ENCODE measurements around the gene PDP2.
"Not testable (repeated sequence)": the region's sequence is repeated elsewhere in the genome, so short reads cannot be mapped to it uniquely, and the experiment has no call there.

Gene PDP2

DNA sequence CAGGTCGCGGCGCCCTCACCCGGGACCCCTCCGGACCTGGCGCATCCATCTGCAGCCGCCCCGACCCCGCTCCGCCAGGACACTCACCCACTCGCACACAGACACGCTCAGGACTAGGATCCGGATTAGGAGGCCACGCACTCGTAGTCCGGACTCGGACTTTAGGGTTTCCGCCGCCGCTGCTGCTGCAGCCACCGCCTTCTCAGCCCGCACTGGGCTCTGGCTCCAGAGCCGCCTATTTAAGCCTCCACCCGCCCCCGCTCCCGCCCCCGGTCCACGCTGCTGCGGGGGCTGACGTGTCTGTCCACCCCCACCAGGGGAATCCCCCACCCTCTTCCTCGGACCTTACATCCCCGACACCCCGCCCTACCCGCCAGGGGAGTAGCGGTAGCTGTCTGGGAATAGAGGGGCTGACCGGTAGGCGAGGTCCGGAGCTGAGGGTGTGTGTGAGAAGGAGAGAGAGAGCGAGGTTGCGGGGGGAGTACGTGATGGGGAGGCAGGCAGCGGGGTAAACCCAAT is 45.1 kb downstream of the PDP2 start, which contains the start of gene RRAD:
Gene RRAD (minus strand): TSS at position 214 of the 519 bp plus-strand sequence. CDS start 356 bp downstream, outside the sequence.
- peak within 1 kb of the TSS in 1 of 2 donors; percentile 12 for H3K27ac Mint-ChIP-seq
- H3K4me3 Mint-ChIP-seq: peak within 1 kb of the TSS; percentile 78
- peaks cover 58% of the 10 kb centered on the region for H3K27me3 Mint-ChIP-seq
- DNase-seq (no peak), ATAC-seq (no peak)
- H3K9me3 Mint-ChIP-seq: no peaks in the 10 kb centered on the region
- peaks cover 38% of the 10 kb centered on the region for H3K4me1 Mint-ChIP-seq

DNA sequence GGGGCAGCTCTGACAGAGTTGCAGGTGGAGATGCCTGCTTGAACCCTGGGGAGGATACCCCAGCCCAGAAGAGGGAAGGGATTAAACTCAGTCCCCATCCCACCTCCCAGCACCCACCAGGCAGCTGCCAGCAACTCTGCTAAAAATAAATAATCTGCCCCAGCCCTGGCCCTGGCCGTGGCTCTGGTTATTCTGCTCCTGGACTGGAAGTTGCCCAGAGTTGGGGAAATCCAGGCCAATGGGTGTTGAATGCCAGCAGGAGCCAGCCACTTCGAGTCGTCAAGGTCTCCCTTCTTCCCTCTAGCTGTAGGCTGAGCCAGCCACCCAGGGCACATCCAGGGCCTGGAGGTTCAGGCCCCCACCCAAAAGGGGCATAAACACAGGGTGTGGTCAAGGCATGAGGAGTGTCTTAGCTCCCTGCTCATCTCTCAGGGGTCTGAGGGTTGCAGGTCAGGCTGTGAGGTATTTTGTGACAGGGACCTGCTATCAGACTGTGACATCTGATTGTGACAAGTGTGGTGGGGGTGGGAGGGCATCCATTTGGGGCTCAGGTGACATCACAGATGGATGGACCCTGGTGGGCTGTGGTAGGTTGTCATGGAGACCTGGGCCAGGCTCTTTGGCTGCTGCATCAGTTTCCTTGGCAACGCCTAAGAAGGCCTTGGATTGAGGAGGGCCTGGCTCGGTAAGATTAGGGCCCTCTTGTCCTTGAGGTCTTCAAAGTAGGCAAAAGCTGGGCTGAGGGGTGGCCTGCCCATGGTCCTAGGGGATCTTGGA is 46.0 kb downstream of the PDP2 start:
- H3K4me1 Mint-ChIP-seq: peaks cover 38% of the 10 kb centered on the region
- H3K27me3 Mint-ChIP-seq: peaks cover 49% of the 10 kb centered on the region
- H3K4me3 Mint-ChIP-seq: peak overlapping the region; percentile 15 to 78
- no peaks in the 10 kb centered on the region for H3K9me3 Mint-ChIP-seq
- peak overlapping the region in 1 of 2 donors; percentile 12 for H3K27ac Mint-ChIP-seq
- no peak for DNase-seq
- no peak for ATAC-seq

DNA sequence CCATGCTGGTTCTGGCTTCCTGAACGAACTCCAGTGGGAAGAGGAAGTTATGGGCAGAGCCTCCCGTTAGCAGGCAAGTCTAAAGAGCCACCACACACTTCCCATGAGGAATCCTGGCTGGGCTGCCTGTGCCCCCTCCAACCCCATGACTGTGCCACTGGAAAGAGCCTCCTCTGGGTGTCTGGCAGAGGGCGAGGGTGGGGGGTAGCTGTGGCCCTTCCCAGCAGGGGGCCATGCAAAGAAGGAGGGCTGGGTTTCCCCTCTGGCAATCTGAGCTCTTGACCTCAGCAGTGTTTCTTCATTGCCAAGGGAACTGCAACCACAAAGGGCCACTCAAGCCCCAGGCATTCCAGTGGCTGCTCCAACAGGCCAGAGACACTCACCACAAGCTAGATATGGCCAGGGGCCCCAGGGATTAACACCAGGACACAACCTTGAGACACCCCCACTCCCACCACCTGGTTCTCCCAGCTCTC is 46.7 kb downstream of the PDP2 start:
- no peak for DNase-seq
- no peak for ATAC-seq
- H3K27me3 Mint-ChIP-seq: peaks cover 45% of the 10 kb centered on the region
- H3K9me3 Mint-ChIP-seq: no peaks in the 10 kb centered on the region
- no peak overlapping the region for H3K4me3 Mint-ChIP-seq
- no peak overlapping the region for H3K27ac Mint-ChIP-seq
- H3K4me1 Mint-ChIP-seq: peaks cover 43% of the 10 kb centered on the region

DNA sequence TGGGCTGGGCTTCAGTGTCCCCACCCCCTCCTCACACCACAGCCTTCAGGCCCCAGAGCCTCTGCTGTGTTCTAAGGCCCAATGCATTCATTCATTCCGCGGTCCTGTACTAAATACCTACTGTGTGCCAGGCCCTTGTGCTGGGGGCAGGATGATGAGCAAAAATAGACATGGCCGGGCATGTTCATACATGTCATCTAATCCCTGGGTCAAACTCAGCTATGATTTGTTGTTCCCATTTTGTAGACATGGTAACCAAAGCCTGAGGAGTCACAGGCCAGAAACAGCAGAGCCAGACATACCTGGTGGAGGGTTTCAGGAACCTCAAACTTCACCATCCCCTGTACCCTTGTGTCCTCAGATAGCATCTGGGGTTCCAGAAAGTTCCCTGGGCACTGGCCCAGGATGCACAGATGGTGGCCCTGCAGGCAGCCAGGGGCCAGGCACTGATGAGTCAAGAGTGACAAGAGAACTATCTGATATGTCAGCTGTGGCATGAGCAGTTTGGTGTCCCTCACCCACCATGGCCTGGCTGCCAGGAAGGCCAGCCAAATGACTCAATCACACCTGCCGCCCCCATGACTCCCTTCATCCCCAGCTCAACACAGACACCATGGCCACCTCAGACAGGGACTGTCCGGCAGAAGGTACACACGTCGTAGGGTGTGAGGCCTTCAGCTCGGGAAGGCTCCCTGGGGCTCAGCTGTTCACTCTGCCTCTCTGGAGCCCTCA is 47.8 kb downstream of the PDP2 start:
- ATAC-seq (peak; percentile 22), DNase-seq (no peak)
- peaks cover 54% of the 10 kb centered on the region for H3K4me1 Mint-ChIP-seq
- no peaks in the 10 kb centered on the region for H3K9me3 Mint-ChIP-seq
- peak overlapping the region in 1 of 2 donors; percentile 54 for H3K27ac Mint-ChIP-seq
- H3K4me3 Mint-ChIP-seq: no peak overlapping the region
- peaks cover 40% of the 10 kb centered on the region for H3K27me3 Mint-ChIP-seq

DNA sequence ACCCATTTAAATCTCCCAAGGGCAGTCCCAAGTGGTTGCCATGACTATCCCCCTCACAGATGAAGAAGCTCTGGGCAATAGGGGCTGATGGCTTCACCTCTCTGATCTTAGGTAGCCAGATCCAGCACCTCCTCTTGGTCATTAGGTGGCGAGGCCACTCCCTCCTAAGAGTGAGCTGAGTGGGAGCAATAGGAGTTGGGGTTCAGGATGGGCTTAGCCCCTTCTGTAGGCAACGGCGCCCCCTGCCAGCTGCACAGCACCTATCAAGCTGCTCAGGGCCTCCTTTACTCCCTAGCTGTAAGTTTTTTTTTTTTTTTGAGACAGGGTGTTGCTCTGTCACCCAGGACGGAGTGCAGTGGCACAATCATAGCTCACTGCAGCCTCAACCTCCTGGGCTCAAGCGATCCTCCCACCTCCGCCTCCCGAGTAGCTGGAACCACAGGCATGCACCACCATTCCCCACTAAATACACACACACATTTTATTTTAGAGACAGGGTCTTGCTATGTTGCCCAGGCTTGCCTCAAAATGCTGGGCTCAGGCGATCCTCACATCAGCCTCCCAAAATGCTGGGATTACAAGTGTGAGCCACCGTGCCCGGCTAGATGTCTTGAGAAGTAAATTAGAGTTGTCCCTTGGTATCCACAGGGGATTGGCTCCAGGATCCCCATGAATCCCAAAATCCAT is 48.5 kb downstream of the PDP2 start:
- peak overlapping the region in 1 of 2 donors; percentile 19 for H3K27ac Mint-ChIP-seq
- ATAC-seq (peak; percentile 54), DNase-seq (peak; percentile 44 to 55)
- H3K9me3 Mint-ChIP-seq: no peaks in the 10 kb centered on the region
- peaks cover 32% of the 10 kb centered on the region for H3K27me3 Mint-ChIP-seq
- no peak overlapping the region for H3K4me3 Mint-ChIP-seq
- peaks cover 61% of the 10 kb centered on the region for H3K4me1 Mint-ChIP-seq

DNA sequence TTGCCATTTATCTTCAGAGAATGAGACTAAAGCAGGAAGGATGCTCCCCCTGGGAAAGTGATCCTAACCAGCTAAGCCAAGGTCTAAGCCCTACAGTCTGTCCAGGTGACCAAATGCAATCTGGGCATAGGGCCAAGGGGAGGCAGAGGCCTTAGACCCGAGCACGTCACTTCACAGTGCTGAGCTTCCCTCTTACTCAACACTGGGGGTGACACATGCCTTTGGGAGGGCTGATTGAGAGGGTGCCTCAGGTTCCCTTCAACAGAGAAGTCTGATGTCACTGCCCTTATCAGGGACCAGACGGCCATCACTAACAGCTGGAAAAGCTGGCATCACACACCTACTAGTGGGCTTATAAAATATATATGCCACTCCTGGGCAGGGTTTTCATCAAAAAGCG is 49.9 kb downstream of the PDP2 start:
- peaks cover 19% of the 10 kb centered on the region for H3K27me3 Mint-ChIP-seq
- H3K4me1 Mint-ChIP-seq: peaks cover 74% of the 10 kb centered on the region
- no peaks in the 10 kb centered on the region for H3K9me3 Mint-ChIP-seq
- H3K27ac Mint-ChIP-seq: no peak overlapping the region
- H3K4me3 Mint-ChIP-seq: no peak overlapping the region
- no peak for ATAC-seq
- no peak for DNase-seq

DNA sequence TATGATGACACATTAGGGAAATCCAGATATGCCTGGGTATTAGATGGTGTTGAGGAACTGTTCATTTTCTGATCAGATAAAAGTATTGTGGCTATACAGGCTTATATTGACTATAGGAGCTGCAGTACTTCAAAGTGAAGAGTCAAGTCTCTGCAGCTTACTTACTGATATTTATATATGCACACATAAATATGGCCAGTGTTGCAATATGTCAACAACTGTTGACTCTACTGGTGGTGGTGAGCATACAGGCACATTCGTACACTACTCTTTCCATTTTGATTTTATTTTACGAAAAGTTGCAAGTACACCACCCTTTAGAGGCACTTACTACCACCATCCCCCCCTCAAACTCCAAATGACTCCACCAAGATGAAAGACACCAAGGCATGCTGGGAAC is 51.4 kb downstream of the PDP2 start:
- H3K27me3 Mint-ChIP-seq: peaks cover 4% of the 10 kb centered on the region
- no peak overlapping the region for H3K4me3 Mint-ChIP-seq
- no peak for DNase-seq
- H3K4me1 Mint-ChIP-seq: peaks cover 76% of the 10 kb centered on the region
- ATAC-seq: no peak
- H3K9me3 Mint-ChIP-seq: no peaks in the 10 kb centered on the region
- H3K27ac Mint-ChIP-seq: no peak overlapping the region

DNA sequence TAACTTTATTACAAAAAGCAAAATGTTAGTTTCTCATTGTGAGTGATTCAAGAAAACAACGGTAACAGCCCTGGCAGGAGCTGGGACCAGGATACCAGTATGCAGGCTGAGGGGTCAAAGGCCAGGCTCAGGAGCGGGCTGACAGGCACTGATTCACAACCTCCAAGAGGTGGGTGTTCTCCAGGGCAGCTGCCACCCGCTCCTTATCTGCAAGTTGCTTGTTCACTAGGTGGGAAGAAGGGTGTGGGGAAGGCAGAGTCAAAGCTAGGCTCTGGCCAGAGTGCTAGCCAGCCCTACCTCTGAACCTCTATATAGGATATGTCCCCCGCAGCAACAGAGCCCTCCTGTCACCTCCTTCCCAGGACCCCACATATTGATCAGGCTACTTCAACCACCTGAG is 51.8 kb downstream of the PDP2 start:
- H3K4me1 Mint-ChIP-seq: peaks cover 76% of the 10 kb centered on the region

DNA sequence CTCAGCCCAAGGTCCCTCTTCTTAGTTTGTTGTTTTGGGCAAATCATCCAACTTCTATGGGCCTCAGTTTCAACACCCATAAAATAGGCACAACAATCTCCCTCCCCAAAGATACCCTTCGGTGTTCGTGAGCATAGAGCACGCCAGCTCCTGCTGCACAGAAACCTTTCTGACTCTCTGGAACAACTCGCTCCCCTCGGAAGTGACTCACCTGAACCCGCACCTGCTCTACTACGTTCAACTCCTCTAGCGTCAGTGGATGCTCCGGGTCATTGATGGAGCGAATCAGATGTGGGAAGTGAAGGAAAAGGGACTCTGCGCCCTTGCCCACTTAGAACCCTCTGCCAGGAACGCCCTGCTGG is 53.4 kb downstream of the PDP2 start:
- Mint-ChIP-seq H3K9me3 (no peaks in the 10 kb centered on the region), H3K4me1 (peaks cover 76% of the 10 kb centered on the region), H3K4me3 (peak overlapping the region; percentile 98 to 100), H3K27ac (peak overlapping the region; percentile 97 to 99), H3K27me3 (no peaks in the 10 kb centered on the region)
- DNase-seq (peak; percentile 27 to 56), ATAC-seq (peak; percentile 80)

More for the DNA sequence above, 51.8 kb downstream of the PDP2 start:
- DNase-seq (no peak), ATAC-seq (no peak)
- Mint-ChIP-seq H3K27me3 (peaks cover under 1% of the 10 kb centered on the region), H3K9me3 (no peaks in the 10 kb centered on the region), H3K27ac (peak overlapping the region in 1 of 2 donors; percentile 12), H3K4me3 (peak overlapping the region in 1 of 2 donors; percentile 98)

DNA sequence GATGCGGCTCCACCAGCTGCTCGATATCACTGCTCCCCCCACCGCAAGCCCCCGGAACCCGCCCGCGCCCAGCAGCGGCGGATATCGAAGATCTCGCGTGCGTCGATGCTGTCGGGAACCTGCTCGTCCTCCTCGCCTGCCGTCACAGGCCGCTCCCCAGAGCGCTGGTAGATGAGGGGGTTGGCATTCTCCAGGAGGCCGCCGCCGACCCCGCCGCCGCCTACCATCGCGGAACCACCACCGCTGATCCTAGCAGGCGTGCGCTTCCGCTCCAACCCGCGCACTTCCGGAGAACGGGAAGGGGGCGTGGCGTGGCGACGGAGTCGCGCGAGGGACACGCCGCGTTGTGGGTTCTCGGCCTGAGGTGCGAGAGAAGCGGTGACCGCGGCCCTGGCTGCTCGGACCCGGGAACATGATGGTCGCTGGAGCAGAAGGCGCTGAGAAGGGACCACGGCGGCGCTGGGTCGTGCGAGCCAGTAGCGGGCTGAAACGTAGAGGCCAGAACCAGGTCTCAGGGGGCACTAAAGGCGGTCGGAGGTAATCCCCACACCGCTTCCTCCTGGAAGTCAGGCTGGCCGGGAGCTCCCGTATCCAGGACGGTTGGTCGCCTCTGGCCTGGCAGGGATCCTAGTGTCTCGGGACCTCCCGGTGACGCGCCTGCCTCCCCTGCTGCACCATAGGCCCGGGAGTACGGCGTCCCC is 54.0 kb downstream of the PDP2 start, which contains the start of gene CIAO2B:
Gene CIAO2B (minus strand): TSS at position 265 of the 701 bp plus-strand sequence. CDS start 38 bp downstream, at position 227.
- peak within 1 kb of the TSS; percentile 98 to 100 for H3K4me3 Mint-ChIP-seq
- H3K27me3 Mint-ChIP-seq: no peaks in the 10 kb centered on the region
- H3K27ac Mint-ChIP-seq: peak within 1 kb of the TSS; percentile 97 to 99
- peaks cover 73% of the 10 kb centered on the region for H3K4me1 Mint-ChIP-seq
- ATAC-seq (peak; percentile 91), DNase-seq (peak; percentile 83 to 90)
- H3K9me3 Mint-ChIP-seq: no peaks in the 10 kb centered on the region

DNA sequence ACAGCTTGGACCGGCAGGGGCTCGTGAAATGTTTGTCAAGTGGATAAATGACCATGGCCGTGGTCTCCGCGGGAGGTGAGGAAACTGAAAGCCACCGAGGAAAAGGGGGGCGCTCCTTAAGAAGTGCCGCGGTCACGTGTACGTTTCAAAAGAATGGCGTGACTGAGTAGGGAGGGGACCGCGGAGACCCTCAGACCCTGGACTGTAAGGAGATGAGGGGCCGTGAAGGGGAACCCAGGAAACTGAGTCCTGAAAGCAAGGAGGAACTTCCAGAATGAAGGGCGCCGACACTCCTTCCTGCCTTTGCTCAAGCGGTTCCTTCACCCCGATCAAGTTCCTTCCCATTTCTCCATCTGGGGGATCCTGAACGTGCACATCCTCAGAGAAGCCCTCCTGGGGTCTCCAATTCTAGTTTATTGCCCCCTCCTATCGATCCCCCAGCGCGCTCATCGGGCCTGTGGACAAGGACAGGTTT is 54.6 kb downstream of the PDP2 start:
- not testable (repeated sequence) for H3K9me3 Mint-ChIP-seq, DNase-seq, H3K27me3 Mint-ChIP-seq, ATAC-seq
- Mint-ChIP-seq H3K27ac (peak overlapping the region; percentile 97 to 99), H3K4me1 (peaks cover 73% of the 10 kb centered on the region), H3K4me3 (peak overlapping the region; percentile 98 to 100)

DNA sequence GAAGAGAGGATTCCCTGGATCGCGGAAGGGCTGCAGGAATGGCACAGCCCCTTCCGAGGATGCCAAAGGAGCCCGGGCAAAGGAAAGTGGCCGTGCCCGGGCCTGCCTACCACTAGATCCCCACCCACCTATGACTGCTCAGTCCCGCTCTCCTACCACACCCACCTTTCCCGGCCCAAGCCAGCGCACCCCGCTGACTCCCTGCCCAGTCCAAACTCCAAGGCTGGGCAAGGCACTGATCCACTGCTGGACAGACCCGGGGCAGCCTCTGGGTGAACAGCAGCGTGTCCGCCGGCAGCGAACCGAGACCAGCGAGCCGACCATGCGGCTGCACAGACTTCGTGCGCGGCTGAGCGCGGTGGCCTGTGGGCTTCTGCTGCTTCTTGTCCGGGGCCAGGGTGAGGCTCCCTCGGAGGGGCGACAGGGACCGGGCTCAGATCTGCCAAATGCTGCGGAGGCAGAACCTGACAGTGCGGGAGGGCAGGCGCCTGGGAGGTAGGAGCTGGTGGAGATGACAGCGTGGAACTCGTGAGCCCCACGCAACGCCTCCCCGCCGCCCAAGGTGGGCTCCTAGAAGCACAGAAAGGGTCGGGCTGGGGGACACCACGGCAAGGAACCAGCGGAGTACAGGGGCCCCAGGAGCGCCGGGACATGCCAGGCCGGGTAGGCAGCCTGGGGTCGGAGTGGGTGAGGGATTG is 55.1 kb downstream of the PDP2 start, which contains the start of gene CES2:
Gene CES2 (plus strand): TSS at position 203 of the 698 bp plus-strand sequence. CDS start 120 bp downstream, at position 323.
- DNase-seq (no peak), ATAC-seq (no peak)
- Mint-ChIP-seq H3K4me1 (peaks cover 73% of the 10 kb centered on the region), H3K27me3 (no peaks in the 10 kb centered on the region), H3K4me3 (peak within 1 kb of the TSS; percentile 98 to 100), H3K9me3 (no peaks in the 10 kb centered on the region), H3K27ac (peak within 1 kb of the TSS; percentile 97 to 99)

DNA sequence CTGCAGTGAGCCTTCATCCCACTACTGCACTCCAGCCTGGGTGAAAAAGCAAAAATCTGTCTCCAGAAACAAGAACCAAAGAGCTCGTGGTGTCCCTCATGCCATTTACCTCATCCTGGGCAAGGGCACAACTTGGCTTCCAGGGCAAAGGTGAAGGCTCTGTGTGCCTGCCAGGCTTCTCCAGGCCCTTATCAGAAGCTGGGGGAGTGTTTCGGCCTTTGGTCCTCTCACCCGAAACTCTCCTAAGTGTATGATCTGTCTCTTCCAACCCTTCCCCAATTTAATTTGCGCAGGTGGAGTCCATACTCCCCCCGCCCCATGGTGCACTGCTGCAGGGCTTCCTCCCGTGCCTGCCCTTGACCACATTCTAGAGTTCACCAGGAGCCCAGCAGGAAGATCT is 56.1 kb downstream of the PDP2 start:
- DNase-seq (no peak), ATAC-seq (no peak)
- Mint-ChIP-seq H3K27me3 (no peaks in the 10 kb centered on the region), H3K9me3 (no peaks in the 10 kb centered on the region), H3K4me3 (peak overlapping the region; percentile 98 to 100), H3K4me1 (peaks cover 73% of the 10 kb centered on the region), H3K27ac (peak overlapping the region in 1 of 2 donors; percentile 76)
